ENCODE data around the gene MACROD2.

GRCh38 chr20:15297059-15297875, 1302.0 kb downstream of the MACROD2 start:
- TF ChIP-seq CTCF (IDR thresholded peaks at IDR 0.05) (no peak), POLR2A (IDR thresholded peaks at IDR 0.05) (no peak), EP300 (IDR thresholded peaks at IDR 0.05) (no peak)

Measured in tibial nerve (tissue), 4 donors.